Naive B cell (primary cell): ENCODE measurements around the gene PCDHA5. TPM values are rescaled to one million over a fixed set of nuclear protein-coding genes. Genes with fewer than 3 reads are reported as not detected.
A peak's percentile ranks its signal among the peaks of the same experiment; 100 is the strongest.
"Not testable (repeated sequence)": the region's sequence is repeated elsewhere in the genome, so short reads cannot be mapped to it uniquely, and the experiment has no call there.

ENCODE experiments used
- ATAC-seq, 2 donors: fragments of 150-1000 bp; cut with Tn5 transposase; 2 replicates each; pipeline ENCODE4 v1.10.0; 2021; ENCODE audit warnings: low read depth in 2 of 2, mild to moderate bottlenecking in 2 of 2, moderate library complexity in 2 of 2
- DNase-seq: peaks from one replicate; pipeline ENCODE4 v3.0.0; 2022
- H3K27ac Mint-ChIP-seq, 6 donors: one replicate each; pipeline ENCODE4 v1.8.0; 2020 to 2022; ENCODE audit warnings: mild to moderate bottlenecking in 6 of 6, mixed read lengths in 6 of 6, moderate library complexity in 5 of 6, inconsistent platforms in 2 of 6
- H3K27me3 Mint-ChIP-seq, 3 donors: one replicate each; pipeline ENCODE4 v1.8.0; 2021 to 2022; ENCODE audit warnings: mixed read lengths in 3 of 3, mild to moderate bottlenecking in 1 of 3
- H3K36me3 Mint-ChIP-seq, 2 donors: one replicate each; pipeline ENCODE4 v1.8.0; 2020 to 2022; ENCODE audit warnings: mixed read lengths in 2 of 2, inconsistent platforms in 1 of 2, mild to moderate bottlenecking in 1 of 2
- H3K4me1 Mint-ChIP-seq, 3 donors: one replicate each; pipeline ENCODE4 v1.8.0; 2020 to 2022; ENCODE audit warnings: mixed read lengths in 3 of 3, inconsistent platforms in 1 of 3, mild to moderate bottlenecking in 1 of 3, moderate library complexity in 1 of 3
- H3K4me3 Mint-ChIP-seq, 8 donors: one replicate each; pipeline ENCODE4 v1.8.0; 2020 to 2022; ENCODE audit warnings: mild to moderate bottlenecking in 8 of 8, mixed read lengths in 8 of 8, moderate library complexity in 8 of 8, inconsistent platforms in 2 of 8
- H3K9me3 Mint-ChIP-seq, 7 donors: one replicate each; pipeline ENCODE4 v1.8.0; 2020 to 2022; ENCODE audit warnings: mixed read lengths in 7 of 7, mild to moderate bottlenecking in 5 of 7, inconsistent platforms in 2 of 7, moderate library complexity in 1 of 7
- polyA plus RNA-seq, 6 donors: library from polyadenylated mRNA; unstranded; fragments of 300-500 nt; fragmentation: Illumina TruSeq; gene quantifications; one replicate each; pipeline ENCODE4 v1.2.3, GENCODE V29; 2021; ENCODE audit warnings: low read depth in 6 of 6

PCDHA5 gene
- polyA plus RNA-seq, 6 donors from 2014 or later, result not detected

GRCh38 chr5:140801494-140801841 lies 19.9 kb upstream of the PCDHA5 start:
- Mint-ChIP-seq H3K27ac (peak overlapping the region in 1 of 6 donors; percentile 42), H3K9me3 (peaks cover 9 to 63% (median 51%) of the 10 kb centered on the region in 7 donors), H3K4me1 (no peaks in the 10 kb centered on the region), H3K36me3 (peaks cover 8 to 16% of the 10 kb centered on the region in 2 donors), H3K27me3 (peaks cover 13 to 40% (median 26%) of the 10 kb centered on the region in 3 donors), H3K4me3 (no peak overlapping the region)
- DNase-seq (no peak), ATAC-seq (no peak)

DNA sequence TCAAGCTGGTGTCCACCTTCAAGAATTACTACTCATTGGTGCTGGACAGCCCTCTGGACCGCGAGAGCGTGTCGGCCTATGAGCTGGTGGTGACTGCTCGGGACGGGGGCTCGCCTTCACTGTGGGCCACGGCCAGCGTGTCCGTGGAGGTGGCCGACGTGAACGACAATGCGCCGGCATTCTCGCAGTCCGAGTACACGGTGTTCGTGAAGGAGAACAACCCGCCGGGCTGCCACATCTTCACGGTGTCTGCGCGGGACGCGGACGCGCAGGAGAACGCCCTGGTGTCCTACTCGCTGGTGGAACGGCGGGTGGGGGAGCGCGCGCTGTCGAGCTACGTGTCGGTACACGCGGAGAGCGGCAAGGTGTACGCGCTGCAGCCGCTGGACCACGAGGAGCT lies 19.0 kb upstream of the PCDHA5 start:
- not testable (repeated sequence) for DNase-seq, H3K4me3 Mint-ChIP-seq, H3K4me1 Mint-ChIP-seq, ATAC-seq
- Mint-ChIP-seq H3K36me3 (peaks cover 8 to 14% of the 10 kb centered on the region in 2 donors), H3K9me3 (peaks cover 9 to 66% (median 51%) of the 10 kb centered on the region in 7 donors), H3K27ac (peak overlapping the region in 2 of 6 donors; percentile 11 to 52), H3K27me3 (peaks cover 13 to 47% (median 29%) of the 10 kb centered on the region in 3 donors)

DNA sequence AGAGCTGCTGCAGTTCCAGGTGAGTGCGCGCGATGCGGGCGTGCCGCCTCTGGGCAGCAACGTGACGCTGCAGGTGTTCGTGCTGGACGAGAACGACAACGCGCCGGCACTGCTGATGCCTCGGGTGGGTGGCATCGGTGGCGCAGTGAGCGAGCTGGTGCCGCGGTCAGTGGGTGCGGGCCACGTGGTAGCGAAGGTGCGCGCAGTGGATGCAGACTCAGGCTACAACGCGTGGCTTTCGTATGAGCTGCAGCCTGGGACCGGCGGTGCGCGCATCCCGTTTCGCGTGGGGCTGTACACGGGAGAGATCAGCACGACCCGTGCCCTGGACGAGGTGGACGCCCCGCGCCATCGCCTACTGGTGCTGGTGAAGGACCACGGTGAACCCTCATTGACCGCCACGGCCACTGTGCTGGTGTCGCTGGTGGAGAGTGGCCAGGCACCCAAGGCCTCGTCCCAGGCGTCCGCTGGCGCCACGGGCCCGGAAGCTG lies 18.6 kb upstream of the PCDHA5 start:
- DNase-seq, result no peak
- no peak for ATAC-seq
- peaks cover 9 to 67% (median 54%) of the 10 kb centered on the region in 7 donors for H3K9me3 Mint-ChIP-seq
- no peak overlapping the region for H3K27ac Mint-ChIP-seq
- peaks cover 8 to 12% of the 10 kb centered on the region in 2 donors for H3K36me3 Mint-ChIP-seq
- H3K4me3 Mint-ChIP-seq, result no peak overlapping the region
- no peaks in the 10 kb centered on the region for H3K4me1 Mint-ChIP-seq
- peaks cover 13 to 47% (median 29%) of the 10 kb centered on the region in 3 donors for H3K27me3 Mint-ChIP-seq

GRCh38 chr5:140806834-140807775 lies 14.3 kb upstream of the PCDHA5 start, which contains the start of gene PCDHA4:
PCDHA4 (plus strand) TSS chr5:140807068.
- ATAC-seq (no peak), DNase-seq (no peak)
- H3K4me3 Mint-ChIP-seq, result no peak within 1 kb of the TSS
- H3K9me3 Mint-ChIP-seq, result peaks cover 9 to 70% (median 55%) of the 10 kb centered on the region in 7 donors
- H3K4me1 Mint-ChIP-seq, result no peaks in the 10 kb centered on the region
- H3K27me3 Mint-ChIP-seq, result peaks cover 9 to 45% (median 24%) of the 10 kb centered on the region in 3 donors
- H3K36me3 Mint-ChIP-seq, result peaks cover 9% of the 10 kb centered on the region in 2 donors
- no peak within 1 kb of the TSS for H3K27ac Mint-ChIP-seq

DNA sequence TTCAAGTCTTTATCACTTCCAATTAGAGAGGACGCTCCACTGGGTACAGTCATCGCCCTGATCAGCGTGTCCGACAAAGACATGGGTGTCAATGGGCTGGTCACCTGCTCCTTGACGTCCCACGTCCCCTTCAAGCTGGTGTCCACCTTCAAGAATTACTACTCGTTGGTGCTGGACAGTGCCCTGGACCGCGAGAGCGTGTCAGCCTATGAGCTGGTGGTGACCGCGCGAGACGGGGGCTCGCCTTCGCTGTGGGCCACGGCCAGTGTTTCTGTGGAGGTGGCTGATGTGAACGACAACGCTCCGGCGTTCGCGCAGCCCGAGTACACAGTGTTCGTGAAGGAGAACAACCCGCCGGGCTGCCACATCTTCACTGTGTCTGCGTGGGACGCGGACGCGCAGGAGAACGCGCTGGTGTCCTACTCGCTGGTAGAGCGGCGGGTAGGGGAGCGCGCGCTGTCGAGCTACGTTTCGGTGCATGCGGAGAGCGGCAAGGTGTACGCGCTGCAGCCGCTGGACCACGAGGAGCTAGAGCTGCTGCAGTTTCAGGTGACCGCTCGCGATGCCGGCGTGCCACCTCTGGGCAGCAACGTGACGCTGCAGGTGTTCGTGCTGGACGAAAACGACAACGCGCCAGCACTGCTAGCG lies 13.0 kb upstream of the PCDHA5 start:
- DNase-seq, ATAC-seq, H3K27ac Mint-ChIP-seq, H3K4me3 Mint-ChIP-seq, H3K4me1 Mint-ChIP-seq: not testable (repeated sequence)
- H3K36me3 Mint-ChIP-seq, result peaks cover 7 to 16% of the 10 kb centered on the region in 2 donors
- H3K27me3 Mint-ChIP-seq, result peaks cover 9 to 48% (median 24%) of the 10 kb centered on the region in 3 donors
- peaks cover 13 to 80% (median 58%) of the 10 kb centered on the region in 7 donors for H3K9me3 Mint-ChIP-seq

- Mint-ChIP-seq H3K36me3 (peaks cover 4 to 16% of the 10 kb centered on the region in 2 donors), H3K27ac (no peak overlapping the region), H3K9me3 (peaks cover 11 to 78% (median 54%) of the 10 kb centered on the region in 7 donors), H3K4me3 (no peak overlapping the region), H3K4me1 (no peaks in the 10 kb centered on the region), H3K27me3 (peaks cover 9 to 43% (median 24%) of the 10 kb centered on the region in 3 donors)
- DNase-seq (no peak), ATAC-seq (no peak)
These were observed 12.5 kb upstream of the PCDHA5 start for GRCh38 chr5:140808889-140809291.

- H3K36me3 Mint-ChIP-seq, result peaks cover 6 to 12% of the 10 kb centered on the region in 2 donors
- peaks cover 5 to 45% (median 18%) of the 10 kb centered on the region in 7 donors for H3K9me3 Mint-ChIP-seq
- no peak for DNase-seq
- ATAC-seq, result no peak
- H3K27ac Mint-ChIP-seq, result no peak overlapping the region
- peaks cover 12 to 19% (median 14%) of the 10 kb centered on the region in 3 donors for H3K27me3 Mint-ChIP-seq
- H3K4me1 Mint-ChIP-seq, result no peaks in the 10 kb centered on the region
- no peak overlapping the region for H3K4me3 Mint-ChIP-seq
These were observed 842 bp downstream of the PCDHA5 start for GRCh38 chr5:140822281-140822629.

GRCh38 chr5:140822969-140823368 lies 1.6 kb downstream of the PCDHA5 start:
- Mint-ChIP-seq H3K27me3 (peaks cover 14 to 25% (median 16%) of the 10 kb centered on the region in 3 donors), H3K9me3 (peaks cover 5 to 47% (median 20%) of the 10 kb centered on the region in 7 donors), H3K36me3 (peaks cover 6 to 14% of the 10 kb centered on the region in 2 donors)
- DNase-seq, H3K27ac Mint-ChIP-seq, H3K4me1 Mint-ChIP-seq, ATAC-seq, H3K4me3 Mint-ChIP-seq: not testable (repeated sequence)

- Mint-ChIP-seq H3K36me3 (peaks cover 6 to 14% of the 10 kb centered on the region in 2 donors), H3K9me3 (peaks cover 5 to 50% (median 24%) of the 10 kb centered on the region in 7 donors), H3K4me1 (no peaks in the 10 kb centered on the region), H3K27me3 (peaks cover 15 to 28% (median 17%) of the 10 kb centered on the region in 3 donors), H3K27ac (no peak overlapping the region), H3K4me3 (no peak overlapping the region)
- no peak for ATAC-seq
- no peak for DNase-seq
These were observed 2.1 kb downstream of the PCDHA5 start for GRCh38 chr5:140823475-140823874.

GRCh38 chr5:140827704-140828361 lies 6.4 kb downstream of the PCDHA5 start, which contains the start of gene PCDHA6:
PCDHA6 (plus strand) TSS chr5:140827960; CDS start chr5:140828092, 132 bp downstream.
- H3K4me3 Mint-ChIP-seq, result peak within 1 kb of the TSS in 2 of 8 donors; percentile 29 to 42
- peaks cover 2 to 57% (median 34%) of the 10 kb centered on the region in 7 donors for H3K9me3 Mint-ChIP-seq
- H3K4me1 Mint-ChIP-seq, result no peaks in the 10 kb centered on the region
- DNase-seq (no peak), ATAC-seq (no peak)
- H3K36me3 Mint-ChIP-seq, result peaks cover 0 to 20% of the 10 kb centered on the region in 2 donors
- H3K27ac Mint-ChIP-seq, result peak within 1 kb of the TSS in 2 of 6 donors; percentile 10 to 59
- peaks cover 23 to 36% (median 28%) of the 10 kb centered on the region in 3 donors for H3K27me3 Mint-ChIP-seq

GRCh38 chr5:140828362-140828737 lies 6.9 kb downstream of the PCDHA5 start:
- peak overlapping the region in 1 of 8 donors; percentile 29 for H3K4me3 Mint-ChIP-seq
- ATAC-seq (no peak), DNase-seq (no peak)
- peaks cover 27 to 40% (median 33%) of the 10 kb centered on the region in 3 donors for H3K27me3 Mint-ChIP-seq
- peaks cover 2 to 61% (median 33%) of the 10 kb centered on the region in 7 donors for H3K9me3 Mint-ChIP-seq
- no peak overlapping the region for H3K27ac Mint-ChIP-seq
- H3K36me3 Mint-ChIP-seq, result peaks cover 0 to 24% of the 10 kb centered on the region in 2 donors
- no peaks in the 10 kb centered on the region for H3K4me1 Mint-ChIP-seq

GRCh38 chr5:140829511-140830501 lies 8.4 kb downstream of the PCDHA5 start:
- H3K27me3 Mint-ChIP-seq, result peaks cover 32 to 45% (median 42%) of the 10 kb centered on the region in 3 donors

More at GRCh38 chr5:140829511-140830501, 8.4 kb downstream of the PCDHA5 start:
- ATAC-seq, H3K27ac Mint-ChIP-seq, DNase-seq, H3K4me3 Mint-ChIP-seq, H3K4me1 Mint-ChIP-seq: not testable (repeated sequence)
- H3K36me3 Mint-ChIP-seq, result peaks cover 0 to 24% of the 10 kb centered on the region in 2 donors
- peaks cover 6 to 72% (median 37%) of the 10 kb centered on the region in 7 donors for H3K9me3 Mint-ChIP-seq
